Activated effector memory CD4-positive, alpha-beta T cell treated with anti-CD3 and anti-CD28 coated beads, Interleukin-2, amount 50 U/mL, for 16 hours (primary cell): ENCODE measurements around the gene TNFRSF11A.

Experiments
- DNase-seq: peaks from one replicate; pipeline ENCODE4 v3.0.0-alpha.2; 2020

TNFRSF11A gene

GRCh38 chr18:62325806-62326645, 916 bp downstream of the TNFRSF11A start:
- DNase-seq, result peak; percentile 69

- DNase-seq, result no peak
These were observed 1.7 kb downstream of the TNFRSF11A start for GRCh38 chr18:62326646-62327348.

DNA sequence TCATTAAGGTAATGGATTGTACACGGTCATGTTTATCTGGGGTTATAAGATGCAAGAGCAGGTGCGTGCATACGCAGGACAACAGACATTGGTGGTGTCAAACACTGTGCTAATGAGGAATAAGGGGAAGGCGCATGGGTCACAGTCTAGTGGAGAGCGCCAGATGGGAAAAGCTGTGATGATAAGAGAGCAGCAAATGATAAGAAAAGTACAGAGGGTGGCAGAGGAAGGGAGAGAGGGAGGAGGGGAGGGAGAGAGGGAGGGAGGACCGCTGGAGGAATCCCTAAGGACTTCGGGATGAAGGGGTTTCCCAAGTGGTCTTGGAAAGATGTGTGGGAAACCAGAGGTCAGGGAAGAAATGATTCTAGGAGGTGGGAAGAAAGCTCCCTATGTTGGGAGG, 2.9 kb downstream of the TNFRSF11A start:
- no peak for DNase-seq

GRCh38 chr18:62328586-62329525, 3.7 kb downstream of the TNFRSF11A start:
- DNase-seq, result no peak

DNA sequence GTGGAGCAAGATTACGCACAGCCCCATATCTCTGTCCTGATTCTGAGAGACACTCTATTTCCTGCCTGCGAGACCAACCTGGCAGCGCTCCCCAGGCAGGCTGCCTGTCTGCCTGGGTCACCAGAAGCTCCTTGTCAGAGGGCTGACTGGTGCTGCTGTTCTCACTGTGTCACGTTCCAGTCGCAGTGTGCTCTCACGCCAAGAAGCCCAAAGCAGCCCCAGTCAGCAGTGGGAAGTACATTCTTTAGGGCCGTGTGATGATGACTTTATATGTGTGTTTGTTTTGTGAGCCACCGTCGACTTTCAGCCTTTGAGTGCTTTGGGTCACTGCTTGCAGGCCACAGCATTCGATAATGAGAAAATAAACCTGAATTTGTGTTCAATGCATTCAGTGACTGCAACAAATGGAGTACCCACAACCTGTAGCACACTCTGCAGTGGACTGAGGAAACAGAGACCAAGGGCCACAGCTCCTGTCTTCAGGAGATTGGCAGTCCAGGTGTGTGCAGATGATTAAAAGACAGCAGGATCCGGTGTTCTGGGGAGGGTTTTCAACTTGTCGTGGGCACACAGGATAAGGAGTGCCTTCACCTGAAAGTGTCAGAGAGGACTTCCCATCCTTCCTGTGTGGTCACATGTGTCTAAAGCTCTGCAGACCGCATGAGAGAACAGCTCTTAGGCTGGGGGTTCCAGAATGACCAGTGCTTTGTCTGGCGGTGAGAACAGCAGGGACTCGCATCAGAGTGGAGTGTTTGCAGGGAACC, 4.8 kb downstream of the TNFRSF11A start:
- peak; percentile 71 for DNase-seq

DNA sequence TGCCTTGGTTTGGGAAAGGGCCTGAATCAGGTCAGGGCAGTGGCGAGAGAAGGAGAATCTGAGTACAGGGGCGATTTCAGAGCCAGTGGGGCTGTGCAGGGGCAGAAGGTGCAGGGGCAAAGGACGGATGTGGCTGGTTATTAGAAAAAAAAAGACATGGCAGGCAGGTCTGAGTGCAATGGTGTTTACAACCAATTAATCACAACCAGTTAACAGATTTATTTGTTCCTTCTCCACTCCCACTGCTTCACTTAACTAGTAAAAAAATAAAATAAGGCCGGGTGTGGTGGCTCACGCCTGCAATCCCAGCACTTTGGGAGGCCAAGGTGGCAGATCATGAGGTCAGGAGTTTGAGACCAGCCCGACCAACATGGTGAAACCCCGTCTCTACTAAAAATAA, 5.5 kb downstream of the TNFRSF11A start:
- no peak for DNase-seq

DNA sequence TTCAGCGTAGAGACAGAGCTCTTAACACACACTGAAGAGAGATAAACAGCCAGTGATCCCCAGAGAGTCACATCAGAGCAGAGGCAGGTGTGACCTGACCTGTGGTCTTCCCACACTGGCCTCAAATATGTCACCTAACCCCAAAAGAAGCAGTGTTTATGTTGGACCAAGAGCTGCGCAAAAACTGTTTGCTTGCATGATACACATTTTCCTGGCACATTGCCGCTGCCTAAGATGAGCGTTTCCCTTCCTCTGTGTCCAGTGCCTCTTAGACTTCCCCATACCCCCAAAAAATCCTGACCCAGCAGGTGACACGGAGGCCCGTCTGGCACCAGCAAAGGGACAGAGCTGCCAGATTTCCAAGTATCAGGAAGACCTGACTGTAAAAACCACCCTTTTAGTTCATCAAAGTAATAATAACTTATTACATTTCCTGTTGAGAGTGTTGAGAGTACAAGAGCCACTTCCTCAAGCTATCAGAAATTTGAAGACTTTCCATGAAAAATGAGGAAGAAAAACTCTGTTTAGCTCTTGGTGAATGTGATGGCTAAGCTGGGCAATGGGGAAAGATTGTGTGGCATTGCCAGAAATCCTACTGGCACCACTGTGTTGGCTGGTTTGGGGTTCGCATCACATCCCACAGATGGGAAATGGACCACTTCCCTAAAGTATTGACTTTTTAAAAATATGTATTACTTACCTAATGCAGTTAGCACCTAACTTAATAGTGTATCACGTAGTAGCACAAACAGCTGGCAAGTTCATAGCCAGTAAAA, 6.7 kb downstream of the TNFRSF11A start:
- no peak for DNase-seq

GRCh38 chr18:62332431-62332830, 7.3 kb downstream of the TNFRSF11A start:
- DNase-seq, result no peak

DNA sequence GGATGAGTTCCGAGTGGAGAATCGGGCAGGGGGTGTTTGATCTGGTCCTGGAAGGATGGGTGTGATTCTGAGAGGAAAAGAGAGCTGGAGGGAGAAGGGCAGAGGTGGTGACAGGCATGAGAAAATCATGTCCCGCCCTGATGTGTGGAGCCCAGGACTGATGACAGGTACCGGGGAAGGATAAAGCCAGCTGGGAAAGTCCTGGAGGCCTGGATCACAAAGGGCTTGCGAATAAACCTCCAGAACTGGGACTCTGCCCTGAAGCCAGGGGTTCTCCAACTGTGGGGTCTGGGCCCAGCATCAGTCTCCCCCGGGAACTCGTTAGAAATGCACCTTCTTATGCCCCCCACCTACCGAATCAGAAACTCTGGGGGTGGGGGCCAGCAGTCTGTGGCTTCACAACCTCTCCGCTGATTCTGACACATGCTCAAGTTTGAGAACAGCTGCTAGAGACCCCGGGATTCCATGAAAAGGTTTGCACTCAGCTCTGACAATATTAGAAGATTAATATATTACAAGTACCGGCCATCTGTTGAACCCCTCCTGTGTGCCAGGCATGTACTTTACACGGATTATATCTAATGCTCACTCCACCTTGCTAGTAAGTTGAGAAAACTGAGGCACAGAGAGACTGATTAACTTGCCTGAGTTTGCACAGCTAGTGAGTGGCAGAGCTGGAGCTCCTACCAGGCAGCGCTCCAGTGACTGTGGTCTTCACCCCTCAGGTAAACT, 8.0 kb downstream of the TNFRSF11A start:
- no peak for DNase-seq

DNA sequence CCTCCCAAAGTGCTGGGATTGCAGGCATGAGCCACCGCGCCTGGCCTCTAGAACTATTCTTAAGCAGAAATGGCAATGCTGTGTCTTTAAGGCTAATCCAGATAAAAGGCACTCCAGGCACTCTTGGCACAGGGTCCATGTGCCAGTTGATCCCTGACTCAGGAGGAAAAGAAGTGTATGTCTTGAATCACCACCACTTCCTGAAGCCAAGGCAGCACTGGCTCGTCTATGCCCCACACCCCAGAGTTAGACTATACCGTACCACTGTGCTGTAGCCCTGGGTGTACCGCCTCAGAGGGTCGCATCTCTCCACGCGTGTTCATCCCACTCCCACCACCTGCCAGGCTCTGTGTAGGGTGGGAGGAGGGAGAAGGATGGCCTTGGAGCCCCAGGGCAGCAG, 9.0 kb downstream of the TNFRSF11A start:
- no peak for DNase-seq

- no peak for DNase-seq
These were observed 10.4 kb downstream of the TNFRSF11A start for GRCh38 chr18:62335494-62335893.

DNA sequence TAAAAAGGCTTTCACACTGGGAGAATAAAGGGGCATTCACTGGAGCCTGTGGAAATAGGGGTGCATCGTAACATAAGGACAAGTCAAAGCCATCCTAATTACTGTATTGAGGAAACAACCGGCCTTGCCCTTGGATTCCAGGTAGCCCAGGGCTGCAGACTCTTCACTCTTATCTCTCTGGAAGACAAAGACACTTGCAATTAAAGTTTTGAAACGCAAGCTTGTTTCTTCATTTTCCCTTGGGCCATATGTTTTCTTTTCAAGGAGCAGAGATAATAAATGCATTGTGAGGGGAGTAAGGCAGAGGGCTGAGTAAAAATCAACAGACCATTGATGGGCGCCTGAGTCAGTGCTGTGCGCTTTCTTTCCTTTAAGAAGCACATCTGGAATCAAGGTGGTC, 11.5 kb downstream of the TNFRSF11A start:
- DNase-seq, result no peak

DNA sequence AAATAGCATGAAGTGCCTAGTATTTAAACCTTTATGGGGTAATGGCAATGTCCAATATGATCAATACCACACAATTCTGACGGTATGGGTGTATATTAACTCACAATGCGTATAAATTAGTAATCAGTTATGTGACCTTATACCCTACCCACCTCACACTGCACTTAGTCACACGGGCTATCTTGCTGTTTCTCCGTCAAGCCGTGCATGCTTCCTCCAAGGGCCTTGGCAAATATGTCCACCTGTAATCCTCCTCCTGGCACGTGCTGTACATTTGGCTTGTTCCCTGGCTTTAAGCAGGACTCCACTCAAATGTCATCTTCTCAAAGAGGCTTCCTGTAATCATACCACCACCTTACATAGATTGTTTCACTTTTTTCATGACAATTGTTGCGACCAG, 12.2 kb downstream of the TNFRSF11A start:
- no peak for DNase-seq

- no peak for DNase-seq
These were observed 13.5 kb downstream of the TNFRSF11A start for GRCh38 chr18:62338446-62339105.

DNA sequence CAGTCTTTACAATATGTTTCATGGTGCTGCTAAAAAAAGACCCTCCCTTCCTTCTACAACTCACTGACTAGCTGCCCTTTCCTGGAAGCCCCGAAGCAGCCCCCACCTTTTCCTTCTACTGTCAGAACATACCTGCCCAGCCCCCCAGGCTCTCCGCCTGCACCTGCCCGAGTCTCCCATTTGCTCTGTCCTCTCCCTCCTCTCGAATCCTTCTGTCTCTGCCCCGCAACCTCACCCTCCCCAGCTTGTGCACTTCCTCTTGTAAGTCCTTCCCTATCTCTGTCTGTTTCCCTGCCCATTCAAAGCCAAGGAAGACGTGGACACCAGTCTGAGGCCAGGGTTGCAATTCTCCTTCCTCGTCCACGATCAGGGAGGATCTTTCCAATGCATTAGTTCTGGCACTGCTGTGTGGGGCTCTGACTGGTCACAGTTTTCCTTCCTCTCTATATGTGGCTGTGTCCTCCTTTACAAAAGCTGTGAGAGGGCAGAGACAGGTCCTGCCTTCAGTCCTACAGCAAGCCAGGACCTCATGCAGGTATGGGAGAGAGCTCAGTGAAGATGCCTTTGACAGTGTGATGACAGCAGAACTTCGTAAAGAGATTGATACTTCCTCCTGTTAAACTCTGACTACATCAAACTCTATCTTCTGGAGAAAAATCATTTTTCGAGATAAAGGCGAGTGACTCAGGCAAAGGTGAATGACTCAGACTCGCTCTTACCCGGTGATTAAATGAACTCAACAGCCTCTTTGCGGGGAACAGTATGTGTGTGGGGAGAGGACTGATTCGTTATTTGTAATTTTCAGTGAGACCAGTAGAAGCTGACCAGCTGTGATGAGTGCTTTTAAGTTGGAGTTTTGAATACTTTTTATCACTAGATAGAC, 14.2 kb downstream of the TNFRSF11A start:
- no peak for DNase-seq

- no peak for DNase-seq
These were observed 15.9 kb downstream of the TNFRSF11A start for GRCh38 chr18:62340996-62341395.

- no peak for DNase-seq
These were observed 16.4 kb downstream of the TNFRSF11A start for GRCh38 chr18:62341473-62341872.

- no peak for DNase-seq
These were observed 17.8 kb downstream of the TNFRSF11A start for GRCh38 chr18:62342884-62343283.

- DNase-seq, result no peak
These were observed 18.2 kb downstream of the TNFRSF11A start for GRCh38 chr18:62343316-62343715.
